Measurements from ENCODE around the gene SYNPR.

GRCh38 chr3:63414607-63415006 is 136.5 kb downstream of the SYNPR start:
- TF ChIP-seq CTCF (IDR thresholded peaks at IDR 0.05) (no peak), POLR2A (IDR thresholded peaks at IDR 0.05) (no peak)
